Cerebellar nuclear complex (tissue), 1 donor: ENCODE results near the gene EPM2AIP1.
"Not testable (repeated sequence)": the region's sequence is repeated elsewhere in the genome, so short reads cannot be mapped to it uniquely, and the experiment has no call there.

Source experiments
- DNase-seq, 2 experiments: peaks; one replicate each; lab custom pipeline; 2025; lab: John Stamatoyannopoulos, UW

The EPM2AIP1 gene

GRCh38 chr3:36954452-36955134 lies 38.3 kb downstream of the EPM2AIP1 start:
- no peak for DNase-seq

GRCh38 chr3:36947814-36948213 lies 45.1 kb downstream of the EPM2AIP1 start:
- not testable (repeated sequence) for DNase-seq

- DNase-seq: no peak
Observed at GRCh38 chr3:36945333-36945980, 47.5 kb downstream of the EPM2AIP1 start.

- DNase-seq: peak in 1 of 2 experiments; percentile 2
Observed at GRCh38 chr3:36944641-36945270, 48.2 kb downstream of the EPM2AIP1 start, which contains the start of gene TRANK1. TRANK1 (minus strand) TSS chr3:36945054; CDS start chr3:36944809, 245 bp downstream.

- DNase-seq: no peak
Observed at GRCh38 chr3:36944012-36944640, 48.8 kb downstream of the EPM2AIP1 start.

GRCh38 chr3:36943601-36944000 lies 49.3 kb downstream of the EPM2AIP1 start:
- DNase-seq: no peak

GRCh38 chr3:36942638-36943248 lies 50.2 kb downstream of the EPM2AIP1 start:
- no peak for DNase-seq

- no peak for DNase-seq
Observed at GRCh38 chr3:36941658-36942057, 51.3 kb downstream of the EPM2AIP1 start.

- no peak for DNase-seq
Observed at GRCh38 chr3:36941162-36941561, 51.8 kb downstream of the EPM2AIP1 start.

- DNase-seq: no peak
Observed at GRCh38 chr3:36937492-36937891, 55.4 kb downstream of the EPM2AIP1 start.
